Brain microvascular endothelial cell (primary cell): ENCODE data around the gene OCSTAMP.

ENCODE experiments used
- DNase-seq: peaks from one replicate; pipeline ENCODE4 v3.0.0-alpha.2; 2020
- H3K27ac ChIP-seq: fragments of 250-450 bp; sonication (Bioruptor Pico); 2 replicates; pipeline ENCODE4 v1.5.1; 2020; ENCODE audit warnings: mild to moderate bottlenecking, moderate library complexity
- H3K27me3 ChIP-seq: fragments of 250-450 bp; sonication (Bioruptor Pico); replicated peaks from 2 replicates; pipeline ENCODE4 v1.5.1; 2020; ENCODE audit warnings: mild to moderate bottlenecking
- H3K36me3 ChIP-seq: fragments of 250-450 bp; sonication (Bioruptor Pico); replicated peaks from 2 replicates; pipeline ENCODE4 v1.5.1; 2020; ENCODE audit warnings: mild to moderate bottlenecking
- H3K4me3 ChIP-seq: 2 replicates; pipeline ENCODE4 v1.5.1; 2011; ENCODE audit warnings: low read depth, mild to moderate bottlenecking, control low read depth, low read length, moderate library complexity
- in situ Hi-C: cut with HindIII; loops from 2 replicates; pipeline ENCODE4 v1.10.0; 2017; ENCODE audit warnings: low sequenced_read_pairs, low pct_ligation_motif_present
- TF ChIP-seq, protein P1 (sequence below): IDR thresholded peaks from 2 replicates; pipeline ENCODE4 v1.5.1; 2011; ENCODE audit warnings: low read depth, mild to moderate bottlenecking, moderate library complexity, low read length, control low read depth, inconsistent platforms; ENCODE audit errors: missing control alignments

Gene OCSTAMP

DNA sequence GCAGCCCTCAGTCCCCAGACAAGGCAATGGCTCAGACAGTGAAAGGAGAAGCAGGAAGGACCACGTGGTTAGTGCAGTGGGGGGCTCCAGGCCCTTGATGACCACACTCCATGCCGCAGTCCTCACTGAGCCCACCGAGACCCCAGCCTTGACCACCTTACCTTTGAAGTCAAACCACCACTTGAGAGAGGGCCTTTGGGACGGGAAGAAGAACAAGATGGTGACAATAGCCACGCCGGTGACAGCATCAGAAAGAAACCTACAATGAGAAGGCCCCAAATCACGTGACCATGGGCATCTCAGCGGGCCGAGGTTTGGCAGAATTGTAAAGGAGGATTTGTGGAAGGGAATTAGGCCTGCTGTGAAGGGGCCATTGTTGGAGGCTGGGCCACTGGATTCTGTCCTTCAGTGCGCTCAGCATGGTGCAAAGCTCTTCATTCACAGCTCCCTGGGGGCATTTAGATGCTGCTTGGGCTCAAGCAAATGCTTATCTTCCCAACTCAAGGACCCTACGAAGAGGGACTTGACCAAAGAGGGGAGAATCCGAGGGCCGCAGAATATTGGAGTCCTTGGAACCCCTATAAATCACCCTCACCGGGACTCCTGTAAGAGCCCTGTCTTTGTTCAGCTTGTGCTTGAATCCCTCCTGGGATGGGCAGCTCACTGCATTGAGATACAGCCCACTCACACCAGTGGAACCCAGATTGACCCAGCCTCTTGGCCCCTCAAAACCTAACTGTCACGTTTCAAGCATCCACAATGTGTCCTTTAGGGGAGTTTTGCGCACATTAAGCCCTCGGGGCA lies 33.2 kb upstream of the OCSTAMP start:
- Histone ChIP-seq H3K27ac (no peak overlapping the region), H3K4me3 (no peak overlapping the region), H3K27me3 (no peaks in the 10 kb centered on the region), H3K36me3 (no peaks in the 10 kb centered on the region)
- in situ Hi-C loops: no loop called here
- no peak for DNase-seq
- TF ChIP-seq, protein P1, sequence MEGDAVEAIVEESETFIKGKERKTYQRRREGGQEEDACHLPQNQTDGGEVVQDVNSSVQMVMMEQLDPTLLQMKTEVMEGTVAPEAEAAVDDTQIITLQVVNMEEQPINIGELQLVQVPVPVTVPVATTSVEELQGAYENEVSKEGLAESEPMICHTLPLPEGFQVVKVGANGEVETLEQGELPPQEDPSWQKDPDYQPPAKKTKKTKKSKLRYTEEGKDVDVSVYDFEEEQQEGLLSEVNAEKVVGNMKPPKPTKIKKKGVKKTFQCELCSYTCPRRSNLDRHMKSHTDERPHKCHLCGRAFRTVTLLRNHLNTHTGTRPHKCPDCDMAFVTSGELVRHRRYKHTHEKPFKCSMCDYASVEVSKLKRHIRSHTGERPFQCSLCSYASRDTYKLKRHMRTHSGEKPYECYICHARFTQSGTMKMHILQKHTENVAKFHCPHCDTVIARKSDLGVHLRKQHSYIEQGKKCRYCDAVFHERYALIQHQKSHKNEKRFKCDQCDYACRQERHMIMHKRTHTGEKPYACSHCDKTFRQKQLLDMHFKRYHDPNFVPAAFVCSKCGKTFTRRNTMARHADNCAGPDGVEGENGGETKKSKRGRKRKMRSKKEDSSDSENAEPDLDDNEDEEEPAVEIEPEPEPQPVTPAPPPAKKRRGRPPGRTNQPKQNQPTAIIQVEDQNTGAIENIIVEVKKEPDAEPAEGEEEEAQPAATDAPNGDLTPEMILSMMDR: no peak

DNA sequence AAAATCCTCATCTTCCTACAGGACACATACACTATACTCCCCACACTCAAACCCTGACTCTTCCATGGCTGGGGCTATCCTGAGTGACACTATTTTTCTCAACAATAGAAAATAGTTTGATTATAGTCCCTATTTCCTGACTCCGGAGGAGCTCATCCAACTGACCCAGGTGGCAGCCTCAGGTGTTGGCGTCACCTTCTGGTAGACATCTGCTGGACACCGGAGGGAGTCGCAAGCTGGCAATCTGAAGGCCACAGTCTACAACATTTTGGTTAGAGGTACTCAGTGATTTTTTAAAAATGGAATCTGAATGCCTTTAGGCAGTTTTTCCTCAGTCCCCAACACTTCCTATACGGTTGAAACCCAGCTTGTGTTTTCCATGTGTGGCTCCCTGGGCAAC lies 32.2 kb upstream of the OCSTAMP start:
- in situ Hi-C loops: no loop called here
- no peak overlapping the region for H3K4me3 ChIP-seq
- DNase-seq: no peak
- no peaks in the 10 kb centered on the region for H3K27me3 ChIP-seq
- TF ChIP-seq, protein P1: no peak
- no peak overlapping the region for H3K27ac ChIP-seq
- no peaks in the 10 kb centered on the region for H3K36me3 ChIP-seq

DNA sequence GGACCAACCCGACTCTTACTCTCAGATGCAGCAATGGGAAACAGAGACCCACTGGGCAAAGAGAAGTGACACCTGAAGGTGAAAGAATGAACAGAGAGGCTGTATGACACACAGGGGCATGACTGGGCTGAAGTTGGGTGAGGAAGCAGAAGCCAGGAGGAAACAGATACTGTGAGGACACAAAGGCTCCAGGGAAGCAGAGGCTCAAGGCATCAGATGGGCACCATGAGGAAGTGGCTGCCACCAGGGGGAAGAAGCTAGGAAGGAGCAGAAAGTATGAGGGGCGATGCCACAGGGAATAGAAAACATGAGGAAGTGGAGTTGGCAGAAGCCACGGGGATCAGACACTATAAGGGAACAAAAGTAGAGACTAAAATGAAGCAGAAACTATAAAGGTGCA lies 30.9 kb upstream of the OCSTAMP start:
- in situ Hi-C loops: no loop called here
- no peaks in the 10 kb centered on the region for H3K36me3 ChIP-seq
- no peaks in the 10 kb centered on the region for H3K27me3 ChIP-seq
- H3K4me3 ChIP-seq: no peak overlapping the region
- DNase-seq: no peak
- H3K27ac ChIP-seq: no peak overlapping the region
- TF ChIP-seq, protein P1: no peak

DNA sequence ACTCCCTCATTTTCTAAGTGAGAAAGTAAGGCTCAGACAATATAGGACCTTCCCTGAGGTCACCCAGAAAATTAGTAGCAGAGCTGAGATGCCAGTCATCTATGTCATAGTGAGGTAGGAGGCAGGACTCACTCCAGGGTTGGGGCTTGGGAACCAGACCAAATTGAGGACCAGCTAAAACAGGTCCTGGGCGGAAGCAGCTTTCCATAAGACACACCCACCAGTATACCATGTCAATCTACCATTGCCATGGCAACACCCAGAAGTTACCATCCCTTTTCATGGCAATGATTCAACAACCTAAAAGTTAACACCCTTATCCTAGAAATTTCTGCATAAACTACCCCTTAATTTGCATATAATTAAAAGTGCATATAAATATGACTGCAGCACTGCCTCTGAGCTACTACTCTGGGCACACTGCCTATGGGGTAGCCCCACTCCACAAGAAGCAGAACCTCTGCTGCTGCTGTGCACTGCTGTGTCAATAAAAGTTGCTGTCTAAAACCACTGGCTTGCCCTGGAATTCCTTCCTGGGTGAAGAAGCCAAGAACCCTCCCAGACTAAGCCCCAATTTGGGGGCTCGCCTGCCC lies 30.3 kb upstream of the OCSTAMP start:
- Histone ChIP-seq H3K27ac (no peak overlapping the region), H3K4me3 (no peak overlapping the region), H3K36me3 (no peaks in the 10 kb centered on the region), H3K27me3 (no peaks in the 10 kb centered on the region)
- TF ChIP-seq, protein P1: no peak
- in situ Hi-C loops: no loop called here
- DNase-seq: no peak

DNA sequence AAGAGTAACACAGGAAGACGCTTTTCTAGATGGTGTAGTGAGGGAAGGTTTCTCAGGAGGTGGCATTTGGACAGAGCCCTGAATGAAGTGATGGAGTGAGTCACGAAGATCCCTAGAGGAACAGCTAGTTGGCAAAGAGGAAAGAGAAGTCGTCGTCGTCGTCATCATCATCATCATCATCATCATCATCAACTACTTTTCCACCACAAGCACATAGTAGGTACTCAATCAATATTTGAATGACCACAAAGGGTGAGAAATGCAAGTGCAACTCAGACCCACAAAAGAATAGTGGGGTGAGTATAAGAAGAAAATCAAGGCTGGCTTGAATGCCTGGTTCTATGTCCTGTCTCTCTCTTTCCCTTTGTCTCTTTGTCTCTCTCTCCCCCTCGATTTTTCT lies 28.3 kb upstream of the OCSTAMP start:
- TF ChIP-seq, protein P1: no peak
- Histone ChIP-seq H3K4me3 (no peak overlapping the region), H3K36me3 (no peaks in the 10 kb centered on the region), H3K27ac (no peak overlapping the region), H3K27me3 (no peaks in the 10 kb centered on the region)
- in situ Hi-C loops: no loop called here
- DNase-seq: no peak
